Liver (tissue), 9 donors: ENCODE results near the gene PMM1. TPM values are rescaled to one million over a fixed set of nuclear protein-coding genes. Genes with fewer than 3 reads are reported as not detected.
"Not testable (repeated sequence)": the region's sequence is repeated elsewhere in the genome, so short reads cannot be mapped to it uniquely, and the experiment has no call there.

Source experiments
- DNase-seq: peaks from one replicate; pipeline ENCODE4 v3.0.0-alpha.2; 2017; ENCODE audit warnings: low spot score
- H3K27ac ChIP-seq, 2 donors: one replicate each; pipeline ENCODE4 v1.7.0; 2013; ENCODE audit warnings: inconsistent platforms in 2 of 2, low read length in 2 of 2, control low read depth in 1 of 2, low read depth in 1 of 2, mild to moderate bottlenecking in 1 of 2
- H3K27me3 ChIP-seq, 4 donors: one replicate each; pipeline versions ENCODE4 v1.6.1 to v1.7.0; 2013; ENCODE audit warnings: low read length in 3 of 4, inconsistent platforms in 1 of 4, mild to moderate bottlenecking in 1 of 4, moderate library complexity in 1 of 4; ENCODE audit not compliant: control insufficient read depth in 4 of 4, insufficient read depth in 4 of 4
- H3K36me3 ChIP-seq, 4 donors: one replicate each; pipeline versions ENCODE4 v1.6.1 to v1.7.0; 2013; ENCODE audit warnings: low read length in 3 of 4, mild to moderate bottlenecking in 3 of 4, low read depth in 1 of 4, moderate library complexity in 1 of 4; ENCODE audit not compliant: control insufficient read depth in 4 of 4, insufficient read depth in 3 of 4
- H3K4me1 ChIP-seq, 4 donors: one replicate each; pipeline versions ENCODE4 v1.6.1 to v1.7.0; 2013; ENCODE audit warnings: low read length in 3 of 4, mild to moderate bottlenecking in 3 of 4, moderate library complexity in 1 of 4; ENCODE audit not compliant: control insufficient read depth in 4 of 4, insufficient read depth in 4 of 4
- H3K4me3 ChIP-seq, 3 donors: one replicate each; pipeline versions ENCODE4 v1.6.1 to v1.7.0; 2013; ENCODE audit warnings: low read length in 3 of 3, control low read depth in 1 of 3, low read depth in 1 of 3, mild to moderate bottlenecking in 1 of 3
- H3K9ac ChIP-seq, 2 donors: one replicate each; pipeline ENCODE4 v1.7.0; 2013; ENCODE audit warnings: low read length in 2 of 2, mild to moderate bottlenecking in 2 of 2, moderate library complexity in 2 of 2, control low read depth in 1 of 2, low read depth in 1 of 2
- H3K9me3 ChIP-seq, 4 donors: one replicate each; pipeline versions ENCODE4 v1.6.1 to v1.7.0; 2013; ENCODE audit warnings: low read length in 3 of 4; ENCODE audit not compliant: control insufficient read depth in 4 of 4
- EGR1 ChIP-seq, 2 donors: IDR thresholded peaks; 2 replicates each; pipeline ENCODE4 v1.6.1; 2016 to 2018; ENCODE audit warnings: antibody characterized with exemption in 2 of 2, low read depth in 2 of 2
- FOXA1 ChIP-seq: IDR thresholded peaks from 2 replicates; pipeline ENCODE4 v1.6.1; 2016; ENCODE audit warnings: antibody characterized with exemption
- FOXA2 ChIP-seq: IDR thresholded peaks from 2 replicates; pipeline ENCODE4 v1.6.1; 2016; ENCODE audit warnings: antibody characterized with exemption
- GABPA ChIP-seq, 2 donors: IDR thresholded peaks in 1 of 2; conservative IDR thresholded peaks in 1 of 2; 2 replicates each; pipeline ENCODE4 v1.6.1; 2016; ENCODE audit warnings: antibody characterized with exemption in 2 of 2, mild to moderate bottlenecking in 1 of 2, moderate library complexity in 1 of 2
- HNF4A ChIP-seq, 2 donors: conservative IDR thresholded peaks; 2 replicates each; pipeline ENCODE4 v1.6.1; 2016; ENCODE audit warnings: antibody characterized with exemption in 2 of 2, mild to moderate bottlenecking in 2 of 2
- HNF4G ChIP-seq: IDR thresholded peaks from 2 replicates; pipeline ENCODE4 v1.6.1; 2016; ENCODE audit warnings: antibody characterized with exemption
- JUND ChIP-seq, 2 donors: IDR thresholded peaks; 2 replicates each; pipeline ENCODE4 v1.6.1; 2016; ENCODE audit warnings: antibody characterized with exemption in 2 of 2
- NR2F2 ChIP-seq: IDR thresholded peaks from 2 replicates; pipeline ENCODE4 v1.6.1; 2016; ENCODE audit warnings: antibody characterized with exemption
- RAD21 ChIP-seq, 2 donors: IDR thresholded peaks; 2 replicates each; pipeline ENCODE4 v1.6.1; 2016; ENCODE audit warnings: antibody characterized with exemption in 2 of 2, mild to moderate bottlenecking in 2 of 2
- SP1 ChIP-seq: IDR thresholded peaks from 2 replicates; pipeline ENCODE4 v1.6.1; 2018; ENCODE audit warnings: antibody characterized with exemption, mild to moderate bottlenecking
- TAF1 ChIP-seq: conservative IDR thresholded peaks from 2 replicates; pipeline ENCODE4 v1.6.1; 2016; ENCODE audit warnings: antibody characterized with exemption, mild to moderate bottlenecking
- YY1 ChIP-seq: IDR thresholded peaks from 2 replicates; pipeline ENCODE4 v1.6.1; 2016; ENCODE audit warnings: antibody characterized with exemption, mild to moderate bottlenecking
- ZBTB33 ChIP-seq: IDR thresholded peaks from 2 replicates; pipeline ENCODE4 v1.6.1; 2016; ENCODE audit warnings: antibody characterized with exemption
- WGBS: extraction: QIAGEN DNeasy Blood & Tissue Kit; methylation state at CpG from one replicate; pipeline ENCODE4 v1.1.7; 2013; 5-methylcytosine and 5-hydroxymethylcytosine counted together
- polyA plus RNA-seq, 2 donors: library from polyadenylated mRNA; stranded (reverse) in 1 of 2; unstranded in 1 of 2; fragments of 200-250 nt in 1 of 2; fragments of >200 nt in 1 of 2; fragmentation: Nextera tagmentation in 1 of 2; extraction: Ambion mirVana in 1 of 2; gene quantifications; one replicate each; pipeline versions ENCODE4 v1.2.1 to v1.2.3, GENCODE V29; 2013 to 2015
- total RNA-seq, 2 donors: library from RNA; depleted of rRNA; stranded (reverse); fragments of >200 nt; gene quantifications; one replicate each; pipeline ENCODE4 v1.2.3, GENCODE V29; 2014
- TF ChIP-seq, protein P1 (sequence below): IDR thresholded peaks from 2 replicates; pipeline ENCODE4 v1.6.1; 2016; ENCODE audit warnings: antibody characterized with exemption
- TF ChIP-seq, protein P2 (sequence below): IDR thresholded peaks from 2 replicates; pipeline ENCODE4 v1.6.1; 2016; ENCODE audit warnings: antibody characterized with exemption
- donor health status: healthy.
- donor health status: healthy.
- donor health status: healthy.
- donor health status: healthy.
- donor health status: healthy.

PMM1 gene
- total and polyA plus RNA-seq, 4 donors, result 24.9 to 50.2 (median 32.6) TPM

DNA sequence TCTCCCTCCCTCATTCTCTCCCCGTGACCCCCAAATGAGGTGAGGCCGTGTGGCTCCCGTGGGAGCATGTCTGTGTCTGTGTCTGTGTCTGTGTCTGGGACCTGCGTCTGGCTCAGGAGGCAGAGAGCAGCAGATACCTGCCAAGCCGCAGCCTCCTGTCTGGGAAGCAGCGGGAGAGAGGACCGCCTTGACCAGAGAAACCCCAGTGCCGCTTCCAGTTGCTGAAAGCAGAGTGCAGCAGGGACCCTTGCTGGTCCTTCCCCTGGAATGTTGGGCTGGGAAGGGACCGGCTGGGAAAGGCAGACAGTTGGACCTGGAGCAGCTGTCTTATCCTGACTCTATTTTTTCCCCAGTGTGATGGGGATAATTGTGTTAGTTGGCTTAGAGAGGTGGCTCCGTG is 28.3 kb downstream of the PMM1 start:
- Histone ChIP-seq H3K9ac (no peak overlapping the region), H3K36me3 (no peaks in the 10 kb centered on the region), H3K4me3 (peak overlapping the region in 1 of 3 donors; percentile 43), H3K9me3 (no peaks in the 10 kb centered on the region), H3K27ac (no peak overlapping the region), H3K4me1 (peaks cover 0 to 7% (median 4%) of the 10 kb centered on the region in 4 donors), H3K27me3 (no peaks in the 10 kb centered on the region)
- TF ChIP-seq, protein P1, sequence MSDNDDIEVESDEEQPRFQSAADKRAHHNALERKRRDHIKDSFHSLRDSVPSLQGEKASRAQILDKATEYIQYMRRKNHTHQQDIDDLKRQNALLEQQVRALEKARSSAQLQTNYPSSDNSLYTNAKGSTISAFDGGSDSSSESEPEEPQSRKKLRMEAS, result no peak
- TF ChIP-seq, protein P2, sequence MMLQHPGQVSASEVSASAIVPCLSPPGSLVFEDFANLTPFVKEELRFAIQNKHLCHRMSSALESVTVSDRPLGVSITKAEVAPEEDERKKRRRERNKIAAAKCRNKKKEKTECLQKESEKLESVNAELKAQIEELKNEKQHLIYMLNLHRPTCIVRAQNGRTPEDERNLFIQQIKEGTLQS, result no peak
- no peak for TF ChIP-seq JUND (IDR thresholded peaks at IDR 0.05)
- no peak for TF ChIP-seq RAD21 (IDR thresholded peaks at IDR 0.05)
- TF ChIP-seq FOXA2, result no peak
- no peak for TF ChIP-seq EGR1 (IDR thresholded peaks at IDR 0.05; ENCODE audit: low read depth in 2 of 2)
- TF ChIP-seq GABPA (IDR thresholded peaks at IDR 0.05 in 1 of 2, conservative IDR thresholded peaks at IDR 0.05 in 1 of 2), result no peak
- TF ChIP-seq HNF4G, result no peak
- WGBS, result 54% methylated on average over 10 of the region's 10 CpGs
- no peak for DNase-seq

GRCh38 chr22:41560095-41560471 is 29.6 kb downstream of the PMM1 start:
- peaks cover 0 to 7% (median 4%) of the 10 kb centered on the region in 4 donors for H3K4me1 ChIP-seq

GRCh38 chr22:41558241-41558630 is 31.4 kb downstream of the PMM1 start:
- not testable (repeated sequence) for H3K9me3 ChIP-seq, H3K4me3 ChIP-seq, H3K9ac ChIP-seq, H3K36me3 ChIP-seq, H3K27me3 ChIP-seq, H3K4me1 ChIP-seq, DNase-seq
- 78% methylated on average over 13 of the region's 13 CpGs for WGBS
- H3K27ac ChIP-seq, result peak overlapping the region in 1 of 2 donors; percentile 78

More at GRCh38 chr22:41560095-41560471, 29.6 kb downstream of the PMM1 start:
- Histone ChIP-seq H3K9ac (no peak overlapping the region), H3K27ac (no peak overlapping the region), H3K27me3 (no peaks in the 10 kb centered on the region), H3K4me3 (no peak overlapping the region), H3K36me3 (no peaks in the 10 kb centered on the region), H3K9me3 (no peaks in the 10 kb centered on the region)
- TF ChIP-seq, protein P1, result no peak
- no peak for TF ChIP-seq RAD21 (IDR thresholded peaks at IDR 0.05)
- no peak for TF ChIP-seq HNF4G
- no peak for TF ChIP-seq TAF1
- no peak for TF ChIP-seq YY1
- no peak for TF ChIP-seq FOXA2
- no peak for DNase-seq
- WGBS, result 83% methylated on average over 6 of the region's 6 CpGs

DNA sequence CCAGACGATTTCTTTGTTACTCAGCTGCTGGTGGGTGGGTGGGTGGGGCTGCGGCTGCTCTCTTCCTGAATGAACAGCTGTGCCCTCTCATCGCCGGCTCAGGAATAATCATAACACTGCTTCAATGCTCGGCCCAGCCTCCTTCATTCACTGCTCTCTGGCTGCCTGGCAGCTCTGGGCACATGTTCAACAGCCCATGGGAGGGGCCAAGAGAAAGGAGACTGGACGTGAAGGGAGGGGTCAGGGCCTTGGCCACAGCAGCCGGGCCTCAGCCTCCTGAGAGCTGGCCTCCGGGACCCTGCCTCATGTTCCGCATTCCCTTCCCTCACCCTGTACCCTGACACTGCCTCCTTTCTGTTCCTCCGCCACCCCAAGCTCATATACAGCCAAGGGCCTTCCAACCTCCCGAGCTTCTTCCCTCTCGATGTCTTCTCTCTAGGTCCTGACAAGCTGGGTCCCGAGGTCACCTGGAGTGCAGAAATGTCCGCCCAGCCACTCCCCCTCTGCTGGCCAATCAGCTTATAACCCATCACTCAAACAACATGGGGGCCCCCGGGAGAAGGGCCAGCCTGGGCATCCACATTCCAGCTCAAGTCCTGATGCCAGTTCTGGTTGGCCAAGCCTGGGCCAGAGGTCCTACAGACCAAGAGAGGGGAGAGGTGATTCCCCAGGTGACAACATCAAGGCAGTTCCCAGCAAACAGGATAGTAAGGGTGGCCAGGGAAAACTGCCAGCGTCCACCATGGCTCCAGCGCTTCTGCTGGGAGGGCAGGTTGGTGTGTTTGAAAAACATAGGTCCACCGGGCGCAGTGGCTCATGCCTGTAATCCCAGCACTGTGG is 32.0 kb downstream of the PMM1 start:
- H3K9ac ChIP-seq, result no peak overlapping the region
- TF ChIP-seq FOXA1 (no peak), ZBTB33 (peak; percentile 25), HNF4A (conservative IDR thresholded peaks at IDR 0.05) (peak; percentile 40 to 64), NR2F2 (peak; percentile 74), EGR1 (IDR thresholded peaks at IDR 0.05; ENCODE audit: low read depth in 2 of 2) (no peak), YY1 (peak; percentile 94), GABPA (IDR thresholded peaks at IDR 0.05 in 1 of 2, conservative IDR thresholded peaks at IDR 0.05 in 1 of 2) (peak in 1 of 2 donors; percentile 11), SP1 (peak; percentile 85)
- TF ChIP-seq, protein P2, result no peak
- TF ChIP-seq, protein P1, result no peak

More for the DNA sequence above, 32.0 kb downstream of the PMM1 start:
- Histone ChIP-seq H3K27me3 (no peaks in the 10 kb centered on the region), H3K4me1 (peaks cover 2 to 7% (median 5%) of the 10 kb centered on the region in 4 donors), H3K36me3 (no peaks in the 10 kb centered on the region), H3K27ac (peak overlapping the region in 1 of 2 donors; percentile 78), H3K9me3 (no peaks in the 10 kb centered on the region), H3K4me3 (no peak overlapping the region)
- 29% methylated on average over 19 of the region's 19 CpGs for WGBS
- DNase-seq, result no peak
